A549 (cell line): ENCODE measurements around the gene RAMACL.

Source experiments
- CBX2 ChIP-seq: fragments of 200-600 bp; sonication (generic); IDR thresholded peaks from 2 replicates; pipeline ENCODE4 v1.6.1; 2016; ENCODE audit warnings: low read depth, mild to moderate bottlenecking, borderline replicate concordance
- EHMT2 ChIP-seq: fragments of 200-600 bp; sonication (generic); IDR thresholded peaks from 2 replicates; pipeline ENCODE4 v1.6.1; 2016; ENCODE audit warnings: antibody characterized with exemption, low read depth, mild to moderate bottlenecking, moderate library complexity
- MAFK ChIP-seq: fragments of 450-650 bp; IDR thresholded peaks from 2 replicates; pipeline ENCODE4 v1.6.1; 2014; ENCODE audit not compliant: partially characterized antibody
- MAZ ChIP-seq: fragments of 150-350 bp; IDR thresholded peaks from 2 replicates; pipeline ENCODE4 v1.6.1; 2014; ENCODE audit warnings: antibody characterized with exemption, low read depth, low read length, borderline replicate concordance
- PHF8 ChIP-seq: fragments of 200-600 bp; sonication (generic); IDR thresholded peaks from 2 replicates; pipeline ENCODE4 v1.6.1; 2016; ENCODE audit warnings: low read depth, mild to moderate bottlenecking, antibody characterized with exemption, moderate library complexity, borderline replicate concordance
- POLR2A ChIP-seq: IDR thresholded peaks from 2 replicates; pipeline ENCODE4 v1.6.1; 2012; ENCODE audit warnings: mild to moderate bottlenecking, low read length
- TP53 ChIP-seq: fragments of 250-450 bp; sonication (Bioruptor Pico); IDR thresholded peaks from 2 replicates; pipeline ENCODE4 v1.5.0; 2021; ENCODE audit warnings: mild to moderate bottlenecking, moderate library complexity
- TF ChIP-seq, protein P1 (sequence below): fragments of >200 bp; sonication (Bioruptor Twin); formaldehyde crosslinking; IDR thresholded peaks from 3 replicates; pipeline ENCODE4 v1.5.1; 2016
- TF ChIP-seq, protein P2 (sequence below): fragments of 150-350 bp; IDR thresholded peaks from 2 replicates; pipeline ENCODE4 v1.6.1; 2014; ENCODE audit warnings: low read depth, mild to moderate bottlenecking, low read length
- TF ChIP-seq, protein P3 (sequence below): IDR thresholded peaks from 2 replicates; pipeline ENCODE4 v1.6.1; 2012
- TF ChIP-seq, protein P4 (sequence below): fragments of 200-600 bp; sonication (generic); IDR thresholded peaks from 2 replicates; pipeline ENCODE4 v1.6.1; 2016; ENCODE audit warnings: antibody characterized with exemption, mild to moderate bottlenecking, moderate library complexity
- TF ChIP-seq, protein P5 (sequence below): fragments of 450-650 bp; IDR thresholded peaks from 2 replicates; pipeline ENCODE4 v1.6.1; 2014; ENCODE audit warnings: antibody characterized with exemption
- TF ChIP-seq, protein P6 (sequence below): IDR thresholded peaks from 2 replicates; pipeline ENCODE4 v1.6.1; 2012

DNA sequence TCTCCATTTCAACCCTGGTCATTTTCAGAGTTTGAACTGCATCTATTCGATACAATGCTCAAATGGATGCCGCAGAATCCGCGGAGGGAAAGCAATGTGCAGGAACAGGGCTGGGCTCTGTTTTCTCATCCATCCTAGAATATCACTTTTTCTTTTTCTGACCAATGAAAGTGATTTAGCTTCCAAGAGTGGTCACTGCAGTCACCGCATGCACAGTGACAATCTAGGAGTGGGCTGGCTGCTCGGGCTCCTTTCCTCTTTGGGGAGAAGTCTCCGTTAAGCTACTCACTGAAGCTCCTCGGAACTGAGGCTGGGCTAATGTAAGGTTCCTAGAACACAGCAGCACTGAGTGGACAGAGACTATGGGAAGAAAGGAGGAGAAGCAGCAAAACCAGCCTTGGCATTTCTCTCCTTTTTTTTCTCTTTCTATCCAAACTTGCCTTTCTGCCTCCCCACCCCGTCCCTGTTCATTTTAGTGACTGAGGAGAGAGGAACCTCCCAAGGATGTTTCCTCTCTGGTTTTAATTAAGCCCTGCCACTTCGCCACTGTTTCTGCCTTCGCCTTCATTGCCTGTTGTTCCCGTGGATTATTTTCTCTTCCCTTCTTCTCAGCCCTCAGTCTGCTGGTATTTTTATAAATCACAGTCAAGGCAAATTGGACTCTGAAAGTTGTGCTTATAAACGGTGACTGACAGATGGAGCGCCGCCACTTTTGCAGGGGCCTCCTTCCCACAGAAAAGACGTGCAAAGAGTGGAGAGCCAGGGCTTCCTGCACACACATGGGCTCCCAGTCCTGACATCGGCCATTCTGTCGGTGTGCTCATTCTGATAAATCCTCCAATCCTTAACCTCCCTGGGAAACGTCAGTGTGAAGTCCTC lies 41.1 kb downstream of the RAMACL start:
- TF ChIP-seq, protein P1, sequence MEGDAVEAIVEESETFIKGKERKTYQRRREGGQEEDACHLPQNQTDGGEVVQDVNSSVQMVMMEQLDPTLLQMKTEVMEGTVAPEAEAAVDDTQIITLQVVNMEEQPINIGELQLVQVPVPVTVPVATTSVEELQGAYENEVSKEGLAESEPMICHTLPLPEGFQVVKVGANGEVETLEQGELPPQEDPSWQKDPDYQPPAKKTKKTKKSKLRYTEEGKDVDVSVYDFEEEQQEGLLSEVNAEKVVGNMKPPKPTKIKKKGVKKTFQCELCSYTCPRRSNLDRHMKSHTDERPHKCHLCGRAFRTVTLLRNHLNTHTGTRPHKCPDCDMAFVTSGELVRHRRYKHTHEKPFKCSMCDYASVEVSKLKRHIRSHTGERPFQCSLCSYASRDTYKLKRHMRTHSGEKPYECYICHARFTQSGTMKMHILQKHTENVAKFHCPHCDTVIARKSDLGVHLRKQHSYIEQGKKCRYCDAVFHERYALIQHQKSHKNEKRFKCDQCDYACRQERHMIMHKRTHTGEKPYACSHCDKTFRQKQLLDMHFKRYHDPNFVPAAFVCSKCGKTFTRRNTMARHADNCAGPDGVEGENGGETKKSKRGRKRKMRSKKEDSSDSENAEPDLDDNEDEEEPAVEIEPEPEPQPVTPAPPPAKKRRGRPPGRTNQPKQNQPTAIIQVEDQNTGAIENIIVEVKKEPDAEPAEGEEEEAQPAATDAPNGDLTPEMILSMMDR: no peak
- TF ChIP-seq MAFK (no peak), PHF8 (no peak), TP53 (no peak), POLR2A (no peak), EHMT2 (no peak), CBX2 (no peak), MAZ (no peak)
- TF ChIP-seq, protein P2, sequence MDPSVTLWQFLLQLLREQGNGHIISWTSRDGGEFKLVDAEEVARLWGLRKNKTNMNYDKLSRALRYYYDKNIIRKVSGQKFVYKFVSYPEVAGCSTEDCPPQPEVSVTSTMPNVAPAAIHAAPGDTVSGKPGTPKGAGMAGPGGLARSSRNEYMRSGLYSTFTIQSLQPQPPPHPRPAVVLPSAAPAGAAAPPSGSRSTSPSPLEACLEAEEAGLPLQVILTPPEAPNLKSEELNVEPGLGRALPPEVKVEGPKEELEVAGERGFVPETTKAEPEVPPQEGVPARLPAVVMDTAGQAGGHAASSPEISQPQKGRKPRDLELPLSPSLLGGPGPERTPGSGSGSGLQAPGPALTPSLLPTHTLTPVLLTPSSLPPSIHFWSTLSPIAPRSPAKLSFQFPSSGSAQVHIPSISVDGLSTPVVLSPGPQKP: no peak
- TF ChIP-seq, protein P3, sequence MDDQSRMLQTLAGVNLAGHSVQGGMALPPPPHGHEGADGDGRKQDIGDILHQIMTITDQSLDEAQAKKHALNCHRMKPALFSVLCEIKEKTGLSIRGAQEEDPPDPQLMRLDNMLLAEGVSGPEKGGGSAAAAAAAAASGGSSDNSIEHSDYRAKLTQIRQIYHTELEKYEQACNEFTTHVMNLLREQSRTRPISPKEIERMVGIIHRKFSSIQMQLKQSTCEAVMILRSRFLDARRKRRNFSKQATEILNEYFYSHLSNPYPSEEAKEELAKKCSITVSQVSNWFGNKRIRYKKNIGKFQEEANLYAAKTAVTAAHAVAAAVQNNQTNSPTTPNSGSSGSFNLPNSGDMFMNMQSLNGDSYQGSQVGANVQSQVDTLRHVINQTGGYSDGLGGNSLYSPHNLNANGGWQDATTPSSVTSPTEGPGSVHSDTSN: no peak
- TF ChIP-seq, protein P4, sequence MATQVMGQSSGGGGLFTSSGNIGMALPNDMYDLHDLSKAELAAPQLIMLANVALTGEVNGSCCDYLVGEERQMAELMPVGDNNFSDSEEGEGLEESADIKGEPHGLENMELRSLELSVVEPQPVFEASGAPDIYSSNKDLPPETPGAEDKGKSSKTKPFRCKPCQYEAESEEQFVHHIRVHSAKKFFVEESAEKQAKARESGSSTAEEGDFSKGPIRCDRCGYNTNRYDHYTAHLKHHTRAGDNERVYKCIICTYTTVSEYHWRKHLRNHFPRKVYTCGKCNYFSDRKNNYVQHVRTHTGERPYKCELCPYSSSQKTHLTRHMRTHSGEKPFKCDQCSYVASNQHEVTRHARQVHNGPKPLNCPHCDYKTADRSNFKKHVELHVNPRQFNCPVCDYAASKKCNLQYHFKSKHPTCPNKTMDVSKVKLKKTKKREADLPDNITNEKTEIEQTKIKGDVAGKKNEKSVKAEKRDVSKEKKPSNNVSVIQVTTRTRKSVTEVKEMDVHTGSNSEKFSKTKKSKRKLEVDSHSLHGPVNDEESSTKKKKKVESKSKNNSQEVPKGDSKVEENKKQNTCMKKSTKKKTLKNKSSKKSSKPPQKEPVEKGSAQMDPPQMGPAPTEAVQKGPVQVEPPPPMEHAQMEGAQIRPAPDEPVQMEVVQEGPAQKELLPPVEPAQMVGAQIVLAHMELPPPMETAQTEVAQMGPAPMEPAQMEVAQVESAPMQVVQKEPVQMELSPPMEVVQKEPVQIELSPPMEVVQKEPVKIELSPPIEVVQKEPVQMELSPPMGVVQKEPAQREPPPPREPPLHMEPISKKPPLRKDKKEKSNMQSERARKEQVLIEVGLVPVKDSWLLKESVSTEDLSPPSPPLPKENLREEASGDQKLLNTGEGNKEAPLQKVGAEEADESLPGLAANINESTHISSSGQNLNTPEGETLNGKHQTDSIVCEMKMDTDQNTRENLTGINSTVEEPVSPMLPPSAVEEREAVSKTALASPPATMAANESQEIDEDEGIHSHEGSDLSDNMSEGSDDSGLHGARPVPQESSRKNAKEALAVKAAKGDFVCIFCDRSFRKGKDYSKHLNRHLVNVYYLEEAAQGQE: no peak
- TF ChIP-seq, protein P5, sequence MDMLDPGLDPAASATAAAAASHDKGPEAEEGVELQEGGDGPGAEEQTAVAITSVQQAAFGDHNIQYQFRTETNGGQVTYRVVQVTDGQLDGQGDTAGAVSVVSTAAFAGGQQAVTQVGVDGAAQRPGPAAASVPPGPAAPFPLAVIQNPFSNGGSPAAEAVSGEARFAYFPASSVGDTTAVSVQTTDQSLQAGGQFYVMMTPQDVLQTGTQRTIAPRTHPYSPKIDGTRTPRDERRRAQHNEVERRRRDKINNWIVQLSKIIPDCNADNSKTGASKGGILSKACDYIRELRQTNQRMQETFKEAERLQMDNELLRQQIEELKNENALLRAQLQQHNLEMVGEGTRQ: no peak
- TF ChIP-seq, protein P6, sequence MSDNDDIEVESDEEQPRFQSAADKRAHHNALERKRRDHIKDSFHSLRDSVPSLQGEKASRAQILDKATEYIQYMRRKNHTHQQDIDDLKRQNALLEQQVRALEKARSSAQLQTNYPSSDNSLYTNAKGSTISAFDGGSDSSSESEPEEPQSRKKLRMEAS: no peak
